GM18907 (cell line): ENCODE data around the gene POLA2.
"Not testable (repeated sequence)": the region's sequence is repeated elsewhere in the genome, so short reads cannot be mapped to it uniquely, and the experiment has no call there.

Experiments
- ATAC-seq: cut with Tn5 transposase; IDR thresholded peaks from one replicate; pipeline ENCODE4 v1.9.1; 2021; ENCODE audit warnings: mild to moderate bottlenecking, moderate library complexity; ENCODE audit not compliant: unreplicated experiment

POLA2 gene

DNA sequence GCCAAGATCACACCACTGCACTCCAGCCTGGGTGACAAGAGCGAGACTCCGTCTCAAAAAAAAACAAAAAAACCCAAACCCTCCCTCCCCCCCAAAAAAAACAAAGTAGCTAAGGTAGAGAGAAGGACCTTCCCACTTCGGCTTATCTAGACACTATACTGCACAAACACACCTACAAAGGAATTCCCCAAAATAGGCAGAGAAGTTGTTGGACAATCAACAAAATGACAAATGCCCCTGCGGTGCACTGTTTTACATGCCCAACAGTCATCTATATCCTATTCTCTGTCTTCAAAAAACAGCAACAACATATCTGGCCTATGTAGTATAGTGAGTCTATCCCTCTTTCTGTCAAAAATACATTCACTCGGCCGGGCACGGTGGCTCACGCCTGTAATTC lies 65.3 kb downstream of the POLA2 start:
- no peak for ATAC-seq

DNA sequence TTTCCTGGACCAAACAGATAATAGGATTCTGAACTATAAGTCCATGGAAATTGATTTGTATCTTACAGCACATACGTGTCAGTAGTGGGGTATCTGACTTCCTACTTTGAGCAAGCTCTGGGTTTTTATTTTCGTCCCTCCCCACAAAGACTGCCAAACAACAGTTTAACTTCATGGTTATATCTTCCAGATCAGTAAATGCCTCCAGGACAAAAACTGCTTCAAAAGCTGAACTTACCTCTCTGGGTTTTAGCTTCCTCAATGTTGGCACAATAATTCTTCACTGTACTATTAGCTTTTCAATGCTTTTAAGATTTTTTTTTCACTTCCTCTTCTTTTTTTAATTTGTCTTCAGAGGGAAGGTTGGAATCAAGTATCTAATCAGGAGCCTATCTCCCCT lies 67.7 kb downstream of the POLA2 start:
- ATAC-seq: no peak

DNA sequence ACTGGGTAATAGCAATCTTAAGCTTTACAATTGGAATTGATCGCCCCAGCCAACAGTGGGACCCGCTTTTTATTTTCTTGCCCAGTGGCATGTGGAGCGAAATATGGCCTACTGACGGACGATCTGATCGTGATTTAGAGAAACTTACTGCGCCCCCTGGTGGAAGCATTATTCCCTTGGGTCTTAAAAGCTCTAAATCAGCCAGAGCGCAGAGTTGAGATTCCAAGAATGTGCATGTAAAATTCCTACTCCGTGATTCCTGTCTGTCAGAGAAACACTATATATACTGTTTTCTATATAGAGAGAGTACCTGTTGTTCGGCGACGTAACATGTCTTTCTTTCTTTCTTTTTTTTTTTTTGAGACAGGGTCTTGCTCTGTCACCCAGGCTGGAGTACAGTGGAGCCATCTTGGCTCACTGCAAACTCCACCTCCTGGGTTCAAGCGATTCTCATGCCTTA lies 68.2 kb downstream of the POLA2 start:
- ATAC-seq: no peak

DNA sequence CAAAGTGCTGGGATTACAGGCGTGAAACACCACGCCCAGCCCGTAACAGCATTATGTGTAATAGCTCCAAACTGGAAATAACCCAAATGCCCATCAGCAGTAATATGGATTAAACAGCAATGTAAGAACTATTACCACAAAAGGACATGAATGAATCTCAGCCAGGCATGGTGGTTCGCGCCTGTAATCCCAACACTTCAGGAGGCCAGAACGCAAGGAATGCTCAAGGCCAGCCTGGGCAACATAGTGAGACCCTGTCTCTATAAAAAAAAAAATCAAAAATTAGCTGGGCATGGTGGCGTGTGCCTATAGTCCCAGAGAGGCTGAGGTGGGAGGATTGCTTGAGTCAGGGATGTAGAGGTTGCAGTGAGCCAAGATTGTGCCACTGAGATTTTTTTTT lies 68.8 kb downstream of the POLA2 start:
- no peak for ATAC-seq

DNA sequence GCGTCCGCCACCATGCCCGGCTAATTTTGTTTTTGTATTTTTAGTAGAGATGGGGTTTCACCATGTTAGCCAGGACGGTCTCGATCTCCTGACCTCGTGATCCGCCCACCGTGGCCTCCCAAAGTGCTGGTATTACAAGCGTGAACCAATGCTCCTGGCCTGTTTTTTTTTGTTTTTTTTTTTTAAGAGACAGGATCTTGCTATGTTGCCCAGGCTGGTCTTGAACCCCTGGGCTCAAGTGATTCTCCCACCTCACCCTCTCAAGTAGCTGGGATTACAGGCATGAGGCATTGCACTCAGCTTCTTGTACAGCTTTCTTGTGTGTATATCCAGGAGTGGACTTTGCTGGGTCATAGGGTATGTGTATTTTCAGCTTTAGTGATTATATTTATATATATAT lies 70.8 kb downstream of the POLA2 start:
- not testable (repeated sequence) for ATAC-seq

DNA sequence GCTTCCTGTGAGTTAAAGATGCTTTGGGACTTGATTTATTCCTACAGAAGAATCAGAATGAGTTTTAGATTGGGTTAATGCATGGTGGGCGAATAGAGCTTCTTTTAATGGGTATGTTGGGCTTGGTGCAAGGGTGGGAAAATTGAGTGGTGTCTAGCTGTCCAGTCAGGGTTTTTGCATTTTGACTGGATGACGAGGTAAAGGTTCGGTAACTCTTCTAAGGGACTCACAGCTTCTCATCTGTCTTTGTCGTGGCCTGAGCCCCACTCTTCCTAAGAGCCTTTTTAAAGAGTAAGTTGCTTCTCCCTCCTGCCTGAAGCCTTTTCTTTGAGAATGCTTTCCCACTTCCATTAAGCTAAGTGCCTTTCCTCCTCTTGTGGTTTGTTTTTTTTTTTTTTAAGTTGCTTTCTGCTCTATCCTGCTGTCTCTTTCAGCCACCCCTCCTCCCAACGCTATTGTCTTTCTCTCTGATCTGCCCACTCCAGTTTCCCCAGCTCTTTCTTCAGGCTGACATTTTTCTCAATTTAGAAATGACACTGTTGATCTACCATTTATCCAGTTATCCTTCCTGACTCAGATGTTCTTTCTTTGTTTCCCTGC lies 73.0 kb downstream of the POLA2 start:
- no peak for ATAC-seq

DNA sequence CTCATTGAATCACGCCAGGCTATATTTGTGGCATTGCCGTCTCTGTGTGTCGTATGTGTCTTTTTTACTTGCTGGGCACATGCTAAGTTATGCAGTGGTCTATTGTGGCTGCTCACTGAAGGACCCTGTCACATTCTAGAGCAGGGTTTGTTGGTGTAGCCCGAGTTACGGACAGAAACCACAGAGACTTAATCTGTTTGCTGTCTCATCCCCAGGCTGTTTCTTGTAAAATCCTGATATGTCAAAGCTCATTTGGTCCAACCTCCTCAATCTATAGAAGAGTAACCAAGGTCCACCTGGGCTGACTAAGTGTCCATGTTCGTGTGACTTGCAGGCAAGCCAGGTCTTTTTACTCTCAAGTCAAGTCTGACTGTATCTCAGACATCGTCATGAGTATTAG lies 76.9 kb downstream of the POLA2 start:
- ATAC-seq: no peak

DNA sequence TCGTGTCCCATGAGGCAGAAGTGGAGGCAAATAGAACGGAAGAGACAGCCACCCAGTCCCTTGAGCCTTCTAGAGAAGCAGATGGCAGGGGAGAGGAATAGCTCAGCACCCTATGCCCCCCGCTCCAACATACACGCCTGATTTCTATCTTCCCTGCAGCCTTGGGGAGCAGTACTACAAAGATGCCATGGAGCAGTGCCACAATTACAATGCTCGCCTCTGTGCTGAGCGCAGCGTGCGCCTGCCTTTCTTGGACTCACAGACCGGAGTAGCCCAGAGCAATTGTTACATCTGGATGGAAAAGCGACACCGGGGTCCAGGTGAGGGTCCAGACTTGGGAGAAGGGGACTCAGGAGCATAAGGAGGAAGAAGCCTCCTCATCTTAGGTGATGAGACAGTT lies 78.5 kb downstream of the POLA2 start:
- ATAC-seq: no peak

DNA sequence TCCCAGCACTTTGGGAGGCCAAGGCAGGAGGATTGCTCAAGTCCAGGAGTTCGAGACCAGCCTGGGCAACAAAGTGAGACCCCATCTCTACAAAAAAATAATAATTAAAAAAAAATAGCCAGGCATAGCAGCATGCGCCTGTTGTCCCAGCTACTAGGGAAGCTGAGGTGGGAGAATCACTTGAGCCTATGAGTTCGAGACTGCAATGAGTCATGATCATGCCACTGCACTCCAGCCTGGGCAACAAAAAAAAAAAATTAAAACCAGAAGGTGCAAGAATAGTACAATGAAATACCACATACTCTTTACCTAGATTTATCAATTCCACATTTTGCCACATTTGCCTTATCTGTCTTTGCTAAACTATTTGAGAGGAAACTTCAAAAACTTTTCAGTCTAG lies 80.1 kb downstream of the POLA2 start:
- no peak for ATAC-seq
